ENCODE measurements around the gene KCNT2.
"Not testable (repeated sequence)": the region's sequence is repeated elsewhere in the genome, so short reads cannot be mapped to it uniquely, and the experiment has no call there.

Gene KCNT2

DNA sequence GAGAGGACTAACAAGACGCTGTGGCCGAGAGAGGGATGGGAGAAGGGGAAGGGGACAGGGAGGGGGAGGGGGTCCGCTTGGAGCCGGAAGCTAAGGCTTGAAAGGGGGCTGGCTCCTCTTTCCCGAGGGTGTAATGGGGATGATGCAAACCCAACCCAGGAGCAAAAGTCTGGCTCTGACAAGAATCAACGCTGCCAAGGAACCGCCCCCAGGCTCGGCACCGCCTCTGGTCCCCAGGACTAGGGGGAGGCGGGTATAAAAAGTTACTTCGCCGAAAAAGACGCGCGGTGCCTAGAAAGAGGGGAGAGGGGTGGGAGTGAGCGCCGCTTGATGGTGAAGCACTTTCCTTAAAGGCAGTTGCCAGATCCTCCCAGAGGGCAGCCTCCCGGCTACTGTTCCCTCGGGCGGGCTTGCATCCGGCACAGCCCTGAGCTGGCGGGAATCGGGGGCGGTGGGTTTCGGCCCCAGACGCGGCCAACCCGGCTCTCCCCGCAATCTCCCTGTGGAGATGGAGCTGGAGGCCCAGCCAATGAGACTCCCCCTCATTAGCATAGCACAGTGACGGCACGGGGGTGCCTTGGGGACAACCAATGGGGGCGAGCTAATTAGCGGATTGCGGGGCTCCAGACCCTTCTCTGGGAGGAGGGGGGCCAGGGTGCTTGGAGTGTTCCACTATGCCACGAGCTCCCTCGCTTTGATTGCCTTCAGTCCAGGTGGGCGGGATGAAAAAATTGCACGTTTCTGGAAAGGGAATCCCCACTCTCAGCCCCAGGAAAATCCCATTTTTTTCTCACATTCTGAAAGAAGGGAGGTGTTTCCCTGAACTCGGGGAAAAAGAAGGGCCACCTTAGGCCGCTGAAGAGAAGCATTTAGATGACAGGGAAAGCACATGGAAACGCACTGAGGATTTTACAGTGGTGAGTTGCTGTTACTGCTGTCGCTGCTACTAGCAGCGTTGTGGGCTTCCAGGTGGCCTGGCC is at the start of gene KCNT2:
TSS of gene KCNT2 (minus strand) at position 51 of the 980 bp plus-strand sequence. CDS start 131 bp downstream, outside the sequence.
- peak; percentile 46 for DNase-seq (ENCODE audit: low read depth)

DNA sequence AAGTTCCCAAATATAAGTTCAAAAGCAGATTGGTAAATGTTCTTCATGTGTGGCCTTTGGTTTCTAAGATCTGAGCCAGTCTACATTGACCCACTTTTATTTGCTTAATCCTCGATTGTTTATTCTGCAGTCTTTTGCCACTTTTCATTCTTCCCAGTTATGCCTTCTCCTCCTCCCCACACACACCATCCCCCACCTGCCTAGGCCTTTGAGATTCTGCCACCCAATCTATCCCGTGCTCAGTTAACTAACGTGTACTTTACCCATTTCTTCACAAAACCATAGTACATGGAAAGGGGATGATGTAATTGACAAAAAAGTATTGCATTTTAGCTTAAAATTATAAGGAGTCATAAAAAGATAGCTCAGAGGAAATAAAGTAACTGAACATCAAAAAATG is 47.3 kb upstream of the KCNT2 start:
- DNase-seq (ENCODE audit: low read depth) = no peak

DNA sequence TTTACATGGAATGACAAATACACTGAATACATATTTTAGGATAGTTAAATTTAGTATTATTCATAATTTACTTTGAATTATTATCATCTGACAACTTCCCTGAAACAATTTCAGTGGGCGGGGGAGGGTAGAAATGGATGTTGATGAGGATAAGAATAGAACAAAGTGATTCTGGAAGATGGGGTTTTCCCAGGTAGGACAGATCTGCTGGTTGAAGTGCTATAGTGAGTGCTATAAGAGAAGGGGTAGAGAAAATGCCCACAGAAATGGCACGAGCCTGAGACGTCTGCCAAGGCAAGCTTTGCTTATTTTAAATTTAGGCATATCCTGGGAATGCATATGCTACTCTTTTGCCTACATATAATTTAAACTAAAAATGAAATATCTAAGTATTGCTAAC is 46.8 kb upstream of the KCNT2 start:
- no peak for DNase-seq (ENCODE audit: low read depth)

DNA sequence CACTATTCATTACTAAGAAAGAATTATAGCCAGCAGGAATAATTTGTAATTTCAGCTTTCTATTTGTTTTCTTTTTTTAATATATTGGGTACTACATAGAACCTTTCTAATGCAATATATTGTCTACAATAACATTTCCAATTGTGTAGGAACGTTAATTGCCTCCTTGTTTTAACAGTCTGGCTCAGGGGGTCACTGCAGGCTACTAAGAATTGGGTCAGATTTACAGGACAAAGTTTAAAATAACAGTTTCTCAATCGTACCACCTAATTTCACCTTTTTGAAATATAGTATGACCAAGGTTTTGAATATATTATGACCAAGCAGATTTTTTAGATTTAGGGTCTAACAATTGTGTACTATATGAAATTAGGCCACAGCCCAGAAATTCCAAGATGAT is 46.0 kb upstream of the KCNT2 start:
- no peak for DNase-seq (ENCODE audit: low read depth)

DNA sequence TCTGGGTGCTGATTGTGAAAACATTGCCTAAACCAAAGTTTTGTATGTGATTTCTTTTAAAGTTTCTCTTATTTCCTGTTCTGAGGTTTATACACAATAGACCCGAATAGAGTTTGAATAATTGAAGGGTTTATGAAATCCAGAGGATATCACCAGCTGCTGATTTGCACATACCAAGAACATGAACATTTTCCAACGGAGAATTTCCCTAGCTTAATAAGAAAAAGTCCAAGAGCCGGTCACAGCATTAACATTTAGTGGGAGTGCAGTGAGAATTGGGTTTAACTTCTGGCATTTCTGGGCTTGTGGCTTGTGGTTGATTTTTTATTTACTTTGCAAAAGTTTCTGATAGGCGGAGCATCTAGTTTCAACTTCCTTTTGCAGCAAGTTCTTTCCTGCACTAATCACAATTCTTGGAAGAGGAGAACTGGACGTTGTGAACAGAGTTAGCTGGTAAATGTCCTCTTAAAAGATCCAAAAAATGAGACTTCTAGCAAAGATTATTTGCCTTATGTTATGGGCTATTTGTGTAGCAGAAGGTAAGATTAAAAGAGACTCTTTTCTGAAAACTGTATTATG is 43.5 kb upstream of the KCNT2 start, which contains the start of gene CFH:
TSS of gene CFH (plus strand) at position 407 of the 579 bp plus-strand sequence. CDS start at position 482, 75 bp downstream.
- DNase-seq (ENCODE audit: low read depth) = peak; percentile 89

DNA sequence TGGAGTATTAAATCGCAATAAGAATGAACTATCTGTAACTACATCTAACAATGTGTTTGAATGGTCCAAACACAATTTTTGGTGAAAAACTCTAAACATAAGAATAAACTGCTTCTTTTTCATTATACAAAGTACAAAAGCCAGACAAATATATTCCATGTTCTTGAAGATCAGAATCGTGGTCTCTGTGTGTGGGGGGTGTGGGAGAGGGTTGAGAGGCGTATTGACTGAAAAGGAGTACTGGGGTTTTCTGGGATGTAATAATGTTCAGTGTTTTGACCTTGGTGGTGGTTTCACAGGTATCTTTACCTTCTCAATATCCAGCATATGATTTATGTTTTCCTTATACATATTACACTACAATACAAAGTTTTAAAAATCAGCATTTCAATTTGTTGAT is 42.8 kb upstream of the KCNT2 start:
- DNase-seq (ENCODE audit: low read depth) = no peak

DNA sequence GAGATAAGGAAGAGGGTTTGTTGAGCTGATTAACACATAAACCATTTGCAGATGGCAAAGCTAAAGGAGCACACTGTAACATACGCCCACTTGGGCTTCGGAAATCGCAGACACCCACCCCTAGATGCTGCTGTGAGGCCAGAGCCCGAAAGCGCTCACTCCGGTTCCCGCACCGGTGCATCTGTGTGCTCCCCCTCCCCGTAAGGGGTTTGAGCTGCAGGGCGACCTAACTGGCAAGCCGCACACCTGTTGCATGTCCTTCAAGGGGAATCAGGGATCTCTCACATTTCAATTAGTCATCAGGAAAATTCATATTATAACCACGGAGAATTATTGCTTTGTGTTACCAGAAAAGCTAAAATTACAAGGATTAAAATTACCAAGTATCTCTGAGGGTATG is 42.2 kb upstream of the KCNT2 start:
- DNase-seq (ENCODE audit: low read depth) = no peak

DNA sequence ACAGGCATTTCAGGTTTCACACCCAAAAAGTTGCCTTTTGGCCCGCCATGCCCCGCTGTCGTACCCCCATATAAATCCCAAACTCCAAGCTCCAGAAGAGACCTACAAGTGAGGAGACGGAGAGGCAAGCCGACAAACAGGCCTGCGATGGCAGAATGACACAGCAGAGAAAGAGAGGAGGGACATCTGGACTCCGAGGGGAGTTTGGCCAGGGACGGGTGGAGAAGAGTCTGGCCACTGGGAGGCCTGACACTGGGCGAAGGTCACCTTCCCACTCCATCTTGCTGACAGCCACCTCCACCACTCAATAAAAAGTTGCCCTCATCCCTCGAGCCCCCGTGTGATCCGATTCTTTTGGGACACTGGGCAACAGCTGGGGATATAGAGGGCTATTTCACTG is 41.8 kb upstream of the KCNT2 start:
- DNase-seq (ENCODE audit: low read depth) = no peak

DNA sequence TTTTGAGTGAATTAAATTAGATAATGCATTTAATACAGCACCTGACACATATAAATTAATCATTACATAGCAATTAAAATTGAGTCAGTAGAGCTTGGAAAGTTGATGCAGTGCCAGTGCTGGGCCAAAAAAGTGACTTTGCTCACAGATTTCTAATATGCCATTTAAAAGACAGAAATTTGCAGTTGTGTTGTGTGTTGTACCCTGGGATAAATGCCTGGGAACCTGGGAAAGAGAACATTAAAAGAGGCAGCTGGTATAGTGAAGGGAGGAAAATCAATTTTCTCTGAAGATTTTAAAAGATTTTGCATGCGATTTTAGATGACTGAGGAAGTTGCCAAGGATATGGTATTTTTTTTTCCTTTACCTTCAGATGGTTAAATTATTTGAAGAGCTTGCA is 32.7 kb upstream of the KCNT2 start:
- DNase-seq (ENCODE audit: low read depth) = no peak

DNA sequence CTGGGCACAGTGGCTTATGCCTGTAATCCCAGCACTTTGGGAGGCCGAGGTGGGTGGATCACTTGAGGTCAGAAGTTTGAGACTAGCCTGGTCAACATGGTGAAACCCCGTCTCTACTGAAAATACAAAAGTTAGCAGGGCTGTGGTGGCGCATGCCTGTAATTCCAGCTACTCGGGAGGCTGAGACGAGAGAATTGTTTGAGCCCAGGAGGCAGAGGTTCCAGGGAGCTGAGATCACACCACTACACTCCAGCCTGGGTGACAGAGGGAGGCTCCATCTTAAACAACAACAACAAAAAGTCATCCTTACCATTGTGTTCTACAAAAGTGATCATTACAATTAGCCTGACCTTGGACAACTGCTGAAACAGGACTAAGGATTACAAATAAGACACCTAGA is 31.1 kb upstream of the KCNT2 start:
- not testable (repeated sequence) for DNase-seq (ENCODE audit: low read depth)

DNA sequence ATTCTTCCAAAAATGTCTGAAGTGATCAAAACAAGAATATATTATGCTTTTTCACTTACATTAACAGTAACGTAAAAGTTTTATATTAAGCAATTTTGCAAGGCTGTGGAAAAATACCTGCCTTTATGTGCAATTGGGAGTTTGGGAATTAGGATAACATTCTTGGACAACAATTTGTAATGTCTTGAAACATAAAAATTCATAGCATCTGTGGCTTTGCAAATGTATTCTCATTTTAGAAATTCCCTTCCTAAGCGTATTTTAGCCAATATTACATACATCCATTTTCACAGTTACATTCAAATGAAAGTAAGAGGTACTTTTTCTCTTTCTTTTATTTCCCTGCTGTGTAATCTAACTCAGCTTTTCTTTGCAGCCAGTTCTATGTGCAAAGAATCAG is 30.2 kb upstream of the KCNT2 start:
- no peak for DNase-seq (ENCODE audit: low read depth)

DNA sequence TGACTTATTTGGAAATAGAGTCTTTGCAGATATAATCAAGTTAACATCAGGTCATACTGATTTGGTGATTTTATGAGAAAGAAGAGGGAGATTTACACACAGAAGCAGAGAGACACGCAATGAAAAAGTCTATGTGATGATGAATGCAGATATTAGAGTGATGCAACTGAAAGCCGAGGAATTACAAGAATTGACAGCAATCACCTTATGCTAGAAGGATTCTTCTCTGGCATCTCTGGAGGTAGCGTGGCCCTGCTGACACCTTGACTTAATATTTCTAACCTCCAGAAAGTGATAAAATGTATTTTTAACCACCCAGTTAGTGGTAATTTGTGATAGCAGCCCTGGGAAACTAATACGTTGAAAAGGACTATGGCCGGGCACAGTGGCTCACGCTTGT is 29.4 kb upstream of the KCNT2 start:
- no peak for DNase-seq (ENCODE audit: low read depth)

DNA sequence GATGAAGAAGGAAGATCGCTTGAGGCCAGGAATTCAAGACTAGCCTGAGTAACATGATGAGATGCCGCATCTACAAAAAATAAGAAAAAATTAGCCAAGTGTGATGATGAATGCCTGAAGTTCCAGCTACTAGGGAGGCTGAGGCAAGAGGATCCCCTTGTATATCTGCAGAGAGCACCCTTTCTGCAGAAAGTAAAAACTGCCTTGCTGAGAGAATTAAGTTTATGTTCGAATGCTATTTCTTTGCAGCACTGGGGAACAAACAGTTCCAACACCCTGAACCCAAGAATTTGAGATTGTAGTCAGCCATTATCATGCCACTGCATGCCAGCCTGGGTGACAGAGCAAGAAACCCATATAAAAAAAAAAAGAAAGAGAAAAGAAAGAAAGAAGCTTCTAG is 20.6 kb upstream of the KCNT2 start:
- no peak for DNase-seq (ENCODE audit: low read depth)

DNA sequence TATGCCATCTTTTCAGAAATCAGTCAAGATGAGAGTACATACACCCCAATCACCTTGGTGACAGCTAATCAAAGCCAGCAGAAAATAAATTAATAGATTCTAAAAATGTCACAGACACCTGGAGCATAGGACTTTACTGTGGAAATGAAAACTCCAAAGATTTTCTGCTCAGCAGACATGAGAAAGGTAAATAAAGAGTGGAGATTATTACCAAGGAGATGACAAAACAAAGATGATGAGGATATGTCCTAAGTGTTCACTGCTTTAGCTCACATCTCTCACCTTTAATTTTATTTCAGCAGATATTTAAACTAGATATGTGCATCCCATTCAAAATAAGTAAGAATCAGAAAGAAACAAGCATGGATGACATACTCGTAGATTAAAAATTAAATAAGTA is 14.8 kb upstream of the KCNT2 start:
- no peak for DNase-seq (ENCODE audit: low read depth)

DNA sequence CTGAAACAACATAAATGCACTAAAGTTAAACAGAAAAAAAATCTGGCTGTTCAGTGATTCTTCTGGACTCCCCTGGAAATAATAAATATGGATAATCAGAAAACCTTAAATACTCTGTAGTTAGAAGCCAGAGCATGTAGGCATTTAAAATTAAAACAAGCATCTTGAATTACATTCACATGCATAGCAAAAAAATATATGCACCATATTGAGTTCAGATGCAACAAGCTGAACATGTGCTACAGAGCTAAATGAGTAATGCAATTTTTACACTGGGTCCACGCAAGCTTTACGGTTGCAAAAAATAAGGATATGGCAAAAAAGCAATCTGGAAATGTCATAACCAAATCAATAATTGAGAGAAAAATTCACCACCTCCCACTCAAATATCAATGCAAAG is 11.5 kb upstream of the KCNT2 start:
- DNase-seq (ENCODE audit: low read depth) = no peak

DNA sequence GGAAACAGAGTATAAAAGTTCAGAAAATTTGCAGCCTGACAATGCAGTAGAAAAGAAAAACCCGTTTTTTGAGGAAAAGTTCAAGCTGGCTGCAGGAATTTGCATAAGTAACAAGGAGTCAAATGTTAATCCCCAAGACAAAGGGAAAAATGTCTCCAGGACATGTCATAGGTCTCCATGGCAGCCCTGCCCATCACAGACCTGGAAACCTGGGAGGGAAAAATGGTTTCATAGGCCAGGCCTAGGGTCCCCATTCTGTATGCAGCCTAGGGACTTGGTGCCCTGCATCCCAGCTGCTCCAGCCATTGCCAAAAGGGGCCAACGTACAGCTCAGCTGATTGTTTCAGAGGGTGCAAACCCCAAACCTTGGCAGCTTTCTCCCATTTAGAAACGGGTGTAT is 3.6 kb upstream of the KCNT2 start:
- no peak for DNase-seq (ENCODE audit: low read depth)

DNA sequence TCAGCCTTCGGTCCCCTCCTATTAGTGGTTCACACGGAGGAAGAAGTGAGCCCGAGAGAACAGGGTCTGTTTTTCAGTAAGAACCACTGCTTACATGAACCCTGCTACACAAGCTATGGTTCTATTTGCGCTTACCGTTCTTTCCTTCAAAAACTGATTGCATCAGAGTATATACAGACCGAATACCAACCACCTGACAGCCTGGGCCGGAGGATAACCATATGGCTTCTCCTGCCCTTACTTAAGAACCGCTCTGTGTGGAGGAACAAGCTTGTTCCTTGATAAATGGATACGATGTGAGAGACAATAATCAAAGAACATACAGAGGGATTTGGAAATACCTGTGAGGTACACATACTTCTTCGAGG is 1.1 kb upstream of the KCNT2 start:
- no peak for DNase-seq (ENCODE audit: low read depth)

DNA sequence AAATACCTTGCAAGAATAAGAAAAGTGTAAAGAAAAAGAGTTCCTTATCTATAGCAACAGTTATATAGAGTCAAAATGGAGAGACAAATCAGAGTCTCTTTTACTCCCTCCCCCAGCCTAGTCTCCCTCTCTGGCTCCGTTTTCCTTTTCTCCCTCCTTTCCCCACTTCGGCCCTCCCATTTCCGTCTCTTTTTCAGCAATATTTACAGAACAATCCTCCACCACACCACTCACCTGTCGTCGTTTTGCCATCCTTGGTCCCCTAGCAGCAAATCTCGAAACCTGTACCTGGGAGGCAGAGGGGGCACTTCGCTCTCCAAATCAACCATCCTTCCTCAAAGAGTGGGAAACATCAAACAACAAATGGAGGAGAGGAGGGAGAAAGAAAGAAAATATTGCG is 259 bp downstream of the KCNT2 start:
- DNase-seq (ENCODE audit: low read depth) = peak; percentile 2

DNA sequence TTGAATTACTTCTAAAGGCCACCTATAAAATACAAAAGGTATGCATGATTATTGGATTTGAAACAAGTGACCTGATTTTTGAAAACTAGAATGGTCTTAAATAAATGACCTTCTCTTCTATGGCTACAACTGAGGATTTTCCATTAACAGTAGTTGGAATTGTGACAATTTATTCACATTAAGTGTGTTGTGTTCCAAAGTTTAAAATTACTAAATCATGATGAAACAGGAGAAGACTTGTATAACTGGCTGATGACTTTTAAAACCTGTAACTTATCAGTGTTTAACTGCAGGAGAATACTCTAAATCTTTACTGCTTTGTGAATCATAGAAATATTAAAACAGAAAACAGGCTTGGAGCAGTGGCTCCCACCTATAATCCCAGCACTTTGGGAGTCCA is 4.6 kb downstream of the KCNT2 start:
- DNase-seq (ENCODE audit: low read depth) = no peak

DNA sequence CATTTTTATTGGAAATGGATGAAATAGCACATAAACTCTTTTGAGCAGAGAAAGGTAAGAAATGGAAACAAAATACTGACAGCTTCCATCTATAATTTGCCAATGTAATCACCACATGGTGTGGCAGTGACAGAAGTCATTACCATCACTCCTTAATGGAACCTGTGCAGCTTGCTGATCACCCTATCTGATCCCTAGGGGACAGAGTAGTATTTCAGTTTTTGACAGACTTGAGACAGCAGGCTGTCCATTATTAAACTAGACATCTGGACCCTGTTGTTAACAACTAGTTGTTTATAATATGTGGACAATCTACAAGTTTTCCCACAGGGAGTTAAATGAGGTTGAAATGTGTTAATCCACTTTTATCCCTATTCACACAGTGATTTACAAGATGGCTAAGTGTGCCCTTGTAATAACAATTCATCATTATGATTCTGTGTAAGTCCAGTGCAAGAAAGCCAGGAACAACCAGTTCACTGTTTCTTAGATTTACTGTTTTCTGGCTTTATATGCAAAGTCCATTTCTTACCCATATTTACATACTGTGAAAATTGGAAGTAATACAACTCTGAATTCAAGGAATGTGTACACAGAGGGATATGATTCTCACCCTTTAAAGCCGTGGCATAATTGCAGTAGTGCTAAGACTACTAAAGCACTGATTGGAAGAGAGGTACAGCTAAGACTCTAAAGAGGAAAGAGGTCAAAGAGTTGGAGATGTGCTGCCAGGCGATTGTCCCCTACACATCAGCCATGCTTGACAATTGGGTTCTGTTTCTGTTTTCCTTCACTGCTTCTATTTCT is 9.1 kb downstream of the KCNT2 start:
- DNase-seq (ENCODE audit: low read depth) = no peak

DNA sequence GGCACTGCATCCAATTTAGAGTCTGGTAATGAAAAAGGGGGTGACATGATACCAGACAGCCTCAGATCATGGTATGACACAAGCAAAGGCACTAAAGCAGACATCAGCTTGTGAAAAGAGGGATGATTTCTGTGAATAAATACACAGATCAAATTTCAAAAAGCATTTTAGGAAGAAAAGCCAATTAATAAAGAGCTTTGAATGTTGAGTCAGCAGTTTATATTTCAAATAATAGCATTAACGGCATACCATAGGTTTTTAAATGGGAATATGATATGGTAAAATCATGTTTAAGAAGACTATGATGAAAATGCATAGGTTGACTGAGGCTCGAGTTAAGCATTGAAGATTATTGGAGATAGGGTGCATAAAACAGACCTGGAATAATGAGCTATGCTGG is 13.5 kb downstream of the KCNT2 start:
- DNase-seq (ENCODE audit: low read depth) = no peak

DNA sequence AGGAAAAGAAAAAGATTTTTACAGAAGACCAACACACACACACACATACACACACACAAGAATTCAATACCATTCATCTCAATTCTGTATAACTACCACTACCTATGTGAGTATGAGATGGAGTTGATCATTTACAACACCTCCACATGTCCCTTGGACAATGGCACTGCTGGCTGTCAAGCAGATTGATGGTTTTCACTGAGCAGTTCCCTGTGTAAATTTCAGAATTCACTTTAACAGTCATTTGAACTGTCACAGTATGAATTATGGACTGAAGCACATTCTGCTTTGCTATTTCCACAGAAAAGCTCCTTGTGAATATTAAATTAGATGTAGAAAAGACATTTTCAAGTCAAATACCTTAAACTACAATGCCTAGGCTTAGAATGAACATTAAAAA is 14.3 kb downstream of the KCNT2 start:
- no peak for DNase-seq (ENCODE audit: low read depth)

DNA sequence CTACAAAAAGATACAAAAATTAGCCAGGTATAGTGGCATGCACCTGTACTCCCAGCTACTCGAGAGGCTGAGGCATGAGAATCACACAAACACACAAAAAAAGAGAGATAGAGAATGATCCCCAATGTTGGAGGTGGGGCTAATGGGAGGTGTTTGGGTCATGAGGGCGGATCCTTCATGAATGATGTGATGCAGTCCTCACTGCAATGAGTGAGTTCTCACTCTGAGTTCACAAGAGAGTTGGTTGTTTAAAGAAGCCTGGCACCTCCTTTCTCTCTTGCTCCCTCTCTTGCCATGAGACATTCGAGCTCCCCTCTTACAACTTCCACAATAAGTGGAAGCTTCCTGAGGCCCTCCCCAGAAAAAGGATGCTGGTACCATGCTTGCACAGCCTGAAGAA is 17.3 kb downstream of the KCNT2 start:
- DNase-seq (ENCODE audit: low read depth) = no peak

Data from EH (cell line).